ENCODE measurements around the gene PTRH2.

PTRH2 gene

DNA sequence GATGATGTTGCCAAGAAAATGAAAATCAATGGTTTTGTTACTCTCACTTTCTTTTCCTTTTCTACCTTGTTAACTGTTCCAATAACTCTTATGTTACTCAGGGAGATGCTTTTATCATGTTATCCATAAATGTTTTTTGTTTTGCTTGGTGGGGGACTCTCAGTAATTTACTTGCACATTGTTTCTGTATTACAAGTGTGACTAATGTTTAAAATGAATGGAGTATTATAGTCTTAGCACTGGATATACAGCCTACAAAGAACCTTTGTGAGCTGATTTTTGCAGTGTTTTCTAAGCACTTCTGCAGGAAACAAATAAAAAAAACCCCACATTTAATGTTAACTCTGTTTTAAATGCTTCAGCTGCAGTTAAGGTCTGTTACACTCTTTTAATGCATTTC lies 12.3 kb upstream of the PTRH2 start:
- no peak for DNase-seq (ENCODE audit: low read depth, low spot score)

DNA sequence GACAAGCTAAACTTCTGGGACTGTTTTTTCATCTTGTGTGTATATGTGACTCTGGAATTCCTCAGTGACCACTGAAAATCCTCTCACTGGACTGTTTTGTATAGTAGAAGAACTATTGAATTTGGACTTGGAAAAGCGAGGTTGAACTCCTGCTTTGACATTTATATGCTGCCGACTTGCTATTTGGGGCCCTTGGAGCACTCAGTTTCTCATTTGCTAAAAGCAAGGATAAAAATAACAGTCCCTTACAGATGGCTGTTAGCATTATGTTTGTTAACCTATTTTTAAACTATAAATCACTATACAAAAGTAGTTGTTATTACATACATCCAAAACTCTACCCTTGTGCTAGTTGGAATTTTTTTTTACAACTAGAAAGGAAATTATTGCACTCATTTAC lies 9.2 kb upstream of the PTRH2 start:
- no peak for DNase-seq (ENCODE audit: low read depth, low spot score)

DNA sequence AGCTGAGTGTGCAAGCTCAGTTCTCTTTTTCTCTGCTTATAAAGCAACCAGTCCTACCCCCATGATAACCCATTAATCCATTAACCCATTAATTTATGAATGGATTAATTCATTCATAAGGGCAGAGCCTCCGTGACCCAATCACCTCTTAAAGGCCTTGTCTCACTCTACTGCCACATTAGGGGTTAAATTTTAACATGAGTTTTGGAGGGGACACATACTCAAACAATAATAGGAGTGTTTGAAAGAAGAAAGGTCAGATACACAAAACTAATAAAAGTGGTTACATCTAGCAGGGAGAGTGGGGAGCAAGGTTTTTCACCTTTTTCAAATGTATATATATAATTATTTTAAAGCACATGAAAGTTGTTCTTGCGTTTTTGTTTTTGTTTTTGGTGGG lies 7.0 kb upstream of the PTRH2 start:
- DNase-seq (ENCODE audit: low read depth, low spot score) = no peak

DNA sequence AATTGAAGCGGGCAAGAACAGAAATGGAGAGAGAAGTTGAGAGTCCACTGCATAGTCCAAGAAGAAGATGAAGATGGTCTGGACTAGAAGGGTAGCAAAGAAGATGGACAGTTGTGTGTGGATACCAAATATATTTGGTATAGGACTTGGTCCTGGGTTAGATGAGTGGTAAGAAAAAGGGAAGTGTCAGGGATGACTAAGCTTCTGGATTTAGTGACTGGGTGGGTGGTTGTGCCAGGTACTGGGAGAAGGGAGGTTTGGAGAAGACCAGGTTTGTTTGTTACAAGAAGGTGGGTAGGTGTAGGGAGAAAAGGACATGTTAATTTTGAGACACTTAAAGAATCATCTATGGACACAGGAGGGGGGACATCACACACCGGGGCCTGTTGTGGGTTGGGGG lies 5.6 kb upstream of the PTRH2 start:
- no peak for DNase-seq (ENCODE audit: low read depth, low spot score)

DNA sequence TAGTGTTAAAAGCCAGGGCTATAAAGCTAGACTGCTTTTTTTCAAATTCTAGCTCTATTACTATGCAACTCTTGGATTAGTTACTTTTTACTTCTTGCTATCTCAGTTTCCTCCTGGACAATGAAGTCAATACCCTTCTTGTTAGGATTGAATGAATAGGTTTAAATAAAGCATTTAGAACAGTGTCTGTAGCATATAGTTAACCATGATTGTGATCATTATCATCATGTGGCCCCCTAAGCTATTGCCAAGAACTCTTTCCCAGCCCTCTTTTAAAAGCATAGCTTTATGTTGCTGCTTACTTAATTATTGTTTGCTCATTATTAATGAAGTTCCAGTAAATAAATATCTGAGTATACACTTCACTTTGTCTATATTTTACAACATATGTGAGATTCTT lies 4.7 kb upstream of the PTRH2 start:
- no peak for DNase-seq (ENCODE audit: low read depth, low spot score)

DNA sequence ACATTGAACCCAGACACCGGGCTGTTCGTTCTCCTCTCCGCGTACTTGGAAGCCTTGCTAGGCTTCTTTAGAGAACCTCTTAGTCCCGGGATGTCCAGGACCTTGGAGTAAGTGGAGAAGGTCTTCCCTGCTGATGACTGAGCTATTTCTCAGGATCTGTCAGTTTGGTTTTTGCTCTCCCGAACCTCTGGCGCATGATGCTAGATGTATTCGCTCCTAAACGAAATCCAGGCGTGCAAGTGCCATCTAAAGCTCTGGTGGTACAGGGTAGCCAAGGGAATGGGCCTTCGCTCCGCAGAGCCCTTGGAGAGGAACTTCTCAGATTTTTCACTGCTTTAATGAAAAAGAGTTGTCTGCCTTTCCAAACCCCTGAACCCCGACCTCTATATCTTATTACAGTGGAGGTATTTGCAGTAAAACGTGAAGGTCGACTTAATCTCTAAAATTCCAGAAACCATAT lies 771 bp upstream of the PTRH2 start:
- DNase-seq (ENCODE audit: low read depth, low spot score) = no peak

DNA sequence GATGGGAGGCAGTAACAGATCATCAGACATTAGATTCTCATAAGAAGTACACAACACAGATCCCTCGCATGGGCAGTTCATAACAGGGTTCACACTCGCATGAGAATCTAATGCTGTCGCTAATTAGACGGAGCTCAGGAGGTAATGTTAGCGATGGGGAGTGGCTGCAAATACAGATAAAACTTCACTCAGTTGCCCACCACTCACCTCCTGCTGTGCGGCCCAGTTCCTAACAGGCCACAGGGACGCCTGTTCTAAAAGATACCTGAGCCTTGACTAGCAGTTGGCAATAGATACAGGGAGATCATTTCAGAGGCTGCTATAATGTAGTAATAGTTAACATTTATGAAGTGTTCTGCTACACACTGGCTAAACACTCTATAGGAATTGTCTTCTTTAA lies 4.9 kb downstream of the PTRH2 start:
- DNase-seq (ENCODE audit: low read depth, low spot score) = no peak

DNA sequence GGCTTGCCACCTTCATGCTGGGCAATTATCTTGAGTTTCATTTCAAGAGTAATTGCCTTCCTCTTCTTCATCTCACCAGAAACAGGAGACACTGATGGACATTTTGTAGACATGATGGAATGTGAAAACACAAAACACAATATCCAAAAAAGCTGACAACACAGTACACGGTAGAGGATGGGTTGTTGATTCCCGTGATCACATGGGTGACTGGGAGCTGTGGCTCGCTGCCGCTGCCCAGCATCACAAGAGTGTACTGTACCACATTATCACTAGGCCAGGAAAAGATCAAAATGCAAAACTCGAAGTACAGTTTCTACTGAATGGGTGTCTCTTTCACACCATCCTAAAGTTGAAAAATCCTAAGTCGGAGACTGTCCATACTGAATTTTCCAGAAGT lies 7.4 kb downstream of the PTRH2 start:
- DNase-seq (ENCODE audit: low read depth, low spot score) = no peak

DNA sequence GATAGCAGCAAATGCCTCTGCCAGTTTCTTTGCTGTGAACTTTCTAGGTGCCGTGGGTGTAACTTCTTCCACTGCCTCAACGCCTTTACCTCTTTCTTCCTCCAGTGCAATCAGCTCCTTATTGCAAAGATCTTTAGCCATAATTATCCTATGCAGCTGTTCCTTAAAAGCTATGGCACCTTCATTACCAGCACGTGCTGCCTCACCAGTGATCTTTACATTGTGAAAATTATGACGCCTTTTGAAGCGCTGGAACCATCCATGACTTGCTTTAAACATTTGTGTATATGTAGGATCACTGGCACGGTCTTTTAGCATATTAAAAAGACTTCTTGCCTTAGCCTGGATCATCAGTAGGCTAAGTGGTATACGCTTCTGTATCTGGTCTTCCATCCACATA lies 8.0 kb downstream of the PTRH2 start:
- DNase-seq (ENCODE audit: low read depth, low spot score) = no peak

DNA sequence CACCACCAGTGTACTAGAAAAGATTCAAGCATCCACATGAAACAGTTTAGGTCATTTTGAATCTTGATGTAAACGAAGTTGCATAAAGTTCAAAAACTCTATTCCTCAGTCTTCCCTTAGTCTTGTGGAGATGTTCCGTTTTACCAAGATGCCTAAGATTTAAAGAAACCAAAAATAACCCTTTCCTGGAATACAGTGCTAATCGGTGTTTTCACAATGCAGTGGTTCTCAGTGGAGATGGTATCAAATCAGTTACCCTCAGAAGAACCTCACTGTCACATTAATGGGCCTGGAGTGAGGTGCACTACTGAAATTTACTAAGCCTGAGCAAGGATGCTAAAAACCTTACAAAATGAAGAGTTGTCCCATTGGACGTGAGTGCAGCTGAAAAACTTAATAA lies 9.1 kb downstream of the PTRH2 start:
- no peak for DNase-seq (ENCODE audit: low read depth, low spot score)

DNA sequence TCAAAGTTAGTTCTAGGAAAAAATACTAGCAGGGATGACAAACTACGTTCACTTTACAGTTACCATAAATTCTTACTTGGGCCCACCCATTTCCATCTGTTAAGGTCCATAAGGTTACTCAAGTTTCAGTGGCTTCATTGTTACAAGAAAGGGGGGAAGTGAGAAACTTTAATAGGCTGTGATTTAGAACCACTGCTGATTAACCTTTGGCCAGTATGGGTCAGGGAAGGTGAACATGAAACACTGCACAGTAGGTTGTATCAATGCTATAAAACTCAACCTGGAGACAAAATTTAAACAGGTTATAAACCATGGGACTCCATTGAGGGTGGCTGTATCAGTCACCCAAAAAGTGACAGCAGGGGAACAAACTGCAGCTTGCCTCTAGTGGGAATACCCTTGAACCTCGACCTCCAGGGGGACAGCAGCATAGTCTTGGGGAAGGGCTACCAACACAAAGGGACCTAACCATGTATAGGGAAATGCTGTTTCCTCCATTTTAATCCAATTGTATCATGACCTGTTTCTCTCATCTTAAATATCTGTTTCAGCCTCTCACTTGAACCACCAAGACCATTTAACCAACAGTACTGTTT lies 10.4 kb downstream of the PTRH2 start:
- DNase-seq (ENCODE audit: low read depth, low spot score) = no peak

DNA sequence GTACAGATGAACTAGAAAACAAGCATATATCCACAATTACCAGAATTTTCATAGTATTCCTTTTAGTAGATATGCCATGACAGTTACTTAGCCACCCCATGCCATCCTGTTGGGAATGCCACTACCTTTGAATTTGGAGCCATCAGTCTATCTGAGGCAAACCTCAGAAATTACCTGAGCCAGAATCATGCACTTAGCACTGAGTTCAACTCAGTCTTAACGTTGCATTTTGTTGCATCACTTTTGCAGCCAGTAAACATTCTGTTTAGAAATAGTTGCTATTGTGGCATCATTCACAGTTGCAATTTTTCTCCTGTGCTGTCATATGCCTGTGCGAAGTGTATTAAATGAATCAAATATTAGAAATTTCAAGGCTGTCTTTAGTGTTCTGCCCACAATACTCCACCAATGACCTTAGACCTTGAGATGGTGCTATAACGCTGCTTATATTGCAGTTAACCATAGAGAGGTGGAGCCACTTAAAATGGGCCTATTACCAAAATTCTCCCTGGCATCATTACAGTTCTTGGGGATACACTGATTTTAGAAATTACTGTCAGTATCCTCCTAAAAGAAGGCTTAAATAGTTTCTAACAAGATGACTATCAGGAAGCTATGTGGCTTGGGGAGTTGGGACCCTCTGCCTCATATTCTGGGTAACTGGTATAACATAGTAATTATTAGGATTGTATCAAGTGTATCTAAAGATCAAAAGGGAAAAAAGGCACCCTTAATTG lies 11.1 kb downstream of the PTRH2 start:
- no peak for DNase-seq (ENCODE audit: low read depth, low spot score)

DNA sequence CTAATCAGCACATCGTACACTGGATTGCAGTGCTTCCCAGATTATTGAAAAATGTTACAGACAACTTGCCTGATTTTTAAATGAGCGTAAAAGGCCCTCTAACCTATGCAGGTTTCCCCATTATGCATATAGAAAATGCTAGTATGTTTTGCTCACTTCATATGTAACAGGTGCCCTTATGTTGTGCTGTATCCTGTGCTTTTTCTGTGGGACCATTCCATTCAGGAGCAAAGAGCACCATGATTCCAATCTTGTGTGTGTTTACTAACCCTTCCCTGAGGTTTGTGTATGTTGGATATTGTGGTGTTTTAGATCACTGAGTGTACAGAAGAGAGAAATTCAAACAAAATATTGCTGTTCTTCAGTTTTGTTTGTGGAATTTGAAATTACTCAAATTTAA lies 12.9 kb downstream of the PTRH2 start:
- DNase-seq (ENCODE audit: low read depth, low spot score) = no peak

DNA sequence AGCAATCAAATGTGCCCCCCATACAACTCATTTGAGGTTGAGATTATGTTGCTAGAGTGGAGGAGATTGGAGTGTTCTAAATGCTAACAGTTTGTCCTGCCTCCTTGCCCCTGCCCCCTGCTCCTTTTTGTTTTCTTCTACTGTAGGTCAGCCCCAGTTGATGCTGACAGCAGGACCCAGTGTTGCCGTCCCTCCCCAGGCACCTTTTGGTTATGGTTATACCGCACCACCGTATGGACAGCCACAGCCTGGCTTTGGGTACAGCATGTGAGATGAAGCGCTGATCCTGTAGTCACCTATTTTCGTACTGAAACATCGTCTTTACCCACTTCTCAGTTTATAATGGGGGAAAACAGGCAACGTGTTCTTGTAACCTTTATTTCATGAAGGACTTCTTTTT lies 13.6 kb downstream of the PTRH2 start:
- no peak for DNase-seq (ENCODE audit: low read depth, low spot score)

DNA sequence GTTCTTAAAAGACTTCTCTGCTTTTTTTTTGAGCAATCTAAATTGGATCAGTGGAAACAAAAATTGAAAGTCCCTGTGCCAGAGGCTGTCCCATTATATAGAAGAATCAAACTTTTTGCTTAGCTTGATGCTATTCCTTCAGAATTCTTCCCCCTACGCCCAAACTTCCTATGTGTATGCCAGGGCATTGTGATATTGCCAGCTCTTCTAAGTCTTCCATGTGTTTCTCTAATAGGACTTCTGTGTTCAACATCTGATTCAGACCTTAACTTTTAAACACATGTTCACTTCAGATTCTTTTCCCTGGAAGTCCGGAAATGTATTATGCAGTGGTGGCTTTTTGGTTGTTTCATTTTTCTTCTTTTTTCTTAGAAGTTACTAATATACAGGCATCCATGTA lies 18.7 kb downstream of the PTRH2 start:
- no peak for DNase-seq (ENCODE audit: low read depth, low spot score)

DNA sequence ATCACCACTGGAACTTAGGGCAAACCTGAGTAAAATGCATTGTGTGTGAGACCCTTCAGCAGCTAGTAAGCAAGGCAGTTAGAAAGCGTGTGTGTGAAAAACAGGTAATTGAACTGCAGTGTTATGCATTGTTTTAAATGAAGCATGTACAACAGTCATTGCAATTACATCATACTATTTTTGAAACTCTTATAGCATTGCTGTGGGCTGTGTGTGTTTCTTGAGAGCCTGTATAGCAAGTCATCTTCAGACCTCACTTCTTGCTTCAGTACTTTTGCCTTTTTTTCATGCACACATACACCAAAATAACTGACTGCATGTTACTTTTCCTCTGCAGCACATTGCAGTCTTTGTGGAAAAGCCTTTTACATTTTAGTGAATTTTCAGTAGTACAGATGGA lies 19.2 kb downstream of the PTRH2 start:
- DNase-seq (ENCODE audit: low read depth, low spot score) = no peak

DNA sequence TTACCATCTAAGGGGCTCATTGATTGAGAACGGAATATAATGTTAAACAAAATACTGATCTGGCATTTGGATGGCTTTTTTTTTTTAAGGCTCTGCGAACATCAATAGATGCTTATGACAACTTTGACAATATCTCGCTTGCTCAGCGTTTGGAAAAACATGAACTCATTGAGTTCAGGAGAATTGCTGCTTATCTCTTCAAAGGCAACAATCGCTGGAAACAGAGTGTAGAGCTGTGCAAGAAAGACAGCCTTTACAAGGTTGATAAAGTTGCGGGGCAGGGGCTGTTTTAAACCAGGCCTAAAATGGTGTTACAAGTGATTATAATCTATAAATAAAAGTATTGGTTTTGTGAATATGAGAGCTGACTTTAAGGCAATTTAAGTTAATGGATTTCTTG lies 22.3 kb downstream of the PTRH2 start:
- no peak for DNase-seq (ENCODE audit: low read depth, low spot score)

DNA sequence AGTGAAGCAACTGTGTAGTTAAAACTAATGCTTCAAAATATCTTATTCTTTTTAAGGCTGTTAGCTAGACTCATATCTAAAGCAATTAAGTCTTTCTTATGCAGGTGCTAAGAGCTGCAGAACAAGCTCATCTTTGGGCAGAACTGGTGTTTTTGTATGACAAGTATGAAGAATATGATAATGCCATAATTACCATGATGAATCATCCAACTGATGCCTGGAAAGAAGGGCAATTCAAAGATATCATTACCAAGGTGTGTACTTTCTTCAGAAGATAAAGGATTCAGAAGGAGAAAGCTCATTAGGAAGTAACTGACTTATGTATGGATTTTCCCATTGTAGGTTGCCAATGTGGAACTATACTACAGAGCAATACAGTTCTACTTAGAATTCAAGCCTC lies 23.9 kb downstream of the PTRH2 start:
- no peak for DNase-seq (ENCODE audit: low read depth, low spot score)

DNA sequence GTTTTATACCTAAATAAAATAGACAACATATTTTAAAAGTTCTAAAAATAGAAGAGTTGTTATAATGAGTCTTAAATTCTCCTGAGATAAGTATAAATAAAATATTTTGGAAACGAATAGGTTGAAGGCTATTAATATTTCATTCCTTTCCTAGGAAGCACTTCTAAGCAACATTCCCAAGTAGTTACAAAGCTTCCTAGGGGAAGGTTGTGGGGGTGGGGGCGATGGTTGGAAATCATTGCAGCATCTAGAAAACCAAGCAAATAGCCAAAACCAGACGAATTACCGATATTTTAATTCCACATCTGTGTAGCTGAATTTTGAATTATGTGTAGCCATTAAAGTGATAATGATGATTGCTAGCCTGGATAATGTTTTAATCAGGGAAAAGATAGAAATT lies 26.9 kb downstream of the PTRH2 start:
- DNase-seq (ENCODE audit: low read depth, low spot score) = no peak

DNA sequence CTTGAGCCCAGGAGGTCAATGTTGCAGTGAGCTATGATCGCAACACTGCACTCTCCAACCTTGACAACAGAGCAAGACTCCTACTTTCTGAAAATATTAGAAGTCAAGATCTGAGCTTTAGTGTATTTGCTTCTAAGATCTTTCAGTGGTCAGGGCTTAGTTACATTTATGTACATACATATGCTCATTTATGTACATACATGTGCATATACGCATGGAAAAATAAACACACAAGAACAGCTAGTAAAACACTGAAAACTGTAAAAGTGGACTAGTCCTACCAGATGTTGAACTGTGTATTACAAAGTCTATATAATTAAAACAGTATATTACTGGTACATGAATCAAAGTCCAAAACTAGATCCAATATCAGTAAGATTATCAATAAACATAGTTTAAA lies 28.3 kb downstream of the PTRH2 start:
- no peak for DNase-seq (ENCODE audit: low read depth, low spot score)

DNA sequence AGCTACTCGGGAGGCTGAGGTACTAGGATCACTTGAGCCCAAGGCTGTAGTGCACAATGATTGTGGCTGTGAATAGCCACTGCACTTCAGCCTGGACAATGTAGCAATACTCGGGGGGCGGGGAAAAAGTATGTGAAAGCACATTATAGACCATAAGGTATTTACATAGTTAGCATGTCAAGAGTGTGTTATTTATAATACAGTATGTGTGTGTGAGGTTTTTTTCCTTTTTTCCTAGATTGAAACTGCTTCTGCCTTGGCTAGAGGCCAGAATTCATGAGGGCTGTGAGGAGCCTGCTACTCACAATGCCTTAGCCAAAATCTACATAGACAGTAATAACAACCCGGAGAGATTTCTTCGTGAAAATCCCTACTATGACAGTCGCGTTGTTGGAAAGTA lies 30.5 kb downstream of the PTRH2 start:
- DNase-seq (ENCODE audit: low read depth, low spot score) = no peak

DNA sequence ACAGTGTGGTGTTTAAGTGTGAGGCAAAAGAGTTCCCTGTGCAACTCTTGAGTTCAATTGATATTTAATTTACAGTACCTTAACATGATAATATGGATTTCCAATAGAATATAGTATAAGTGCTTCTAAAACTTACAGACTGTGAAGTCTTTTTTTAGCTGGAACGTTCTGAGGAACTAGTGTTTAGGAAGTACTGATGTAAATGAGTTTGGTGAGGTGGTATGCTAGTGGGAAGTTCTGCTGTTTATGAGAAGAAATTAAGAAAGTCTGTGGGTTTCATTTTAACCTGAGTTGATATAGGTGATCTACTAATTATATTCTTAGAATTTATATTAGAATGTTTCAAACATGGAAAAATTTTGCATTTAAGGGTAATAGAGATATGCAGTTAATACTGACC lies 32.0 kb downstream of the PTRH2 start:
- no peak for DNase-seq (ENCODE audit: low read depth, low spot score)

DNA sequence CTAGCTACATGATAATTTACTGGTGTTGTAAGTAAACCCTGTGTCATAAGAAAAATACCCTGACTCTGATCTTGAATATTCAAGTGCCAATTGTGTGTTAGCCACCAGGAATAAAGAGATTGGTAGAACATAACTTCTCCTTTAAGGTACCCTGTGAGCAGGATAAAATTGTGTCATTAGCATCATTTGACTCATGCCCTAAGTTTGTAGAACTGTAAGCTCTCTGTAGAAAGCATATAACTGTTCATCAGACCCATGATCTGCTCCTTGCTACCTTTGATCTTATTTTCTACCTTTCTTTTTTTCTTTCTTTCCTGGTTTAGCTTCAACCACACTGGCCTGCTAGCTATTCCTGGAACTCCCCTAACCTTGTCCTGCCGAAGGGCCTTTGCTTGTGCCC lies 35.8 kb downstream of the PTRH2 start:
- no peak for DNase-seq (ENCODE audit: low read depth, low spot score)

DNA sequence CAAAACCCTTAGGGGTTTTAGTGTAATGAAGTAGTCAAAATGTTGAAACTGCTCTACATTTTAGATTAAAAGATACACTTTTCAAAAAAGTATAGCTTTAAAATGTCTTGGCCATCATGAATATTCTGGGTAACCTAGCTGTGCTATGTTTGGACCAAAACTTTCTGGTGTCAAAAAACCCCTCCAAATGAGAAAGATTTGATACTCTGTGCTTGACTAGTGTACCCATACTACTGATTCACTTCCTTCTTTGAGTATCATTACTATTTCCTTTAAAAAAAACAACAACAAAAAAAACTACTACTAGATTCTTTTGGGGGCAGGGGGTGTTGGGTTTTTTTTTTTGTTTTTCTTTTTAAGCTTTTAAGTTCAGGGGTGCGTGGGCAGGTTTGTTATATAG lies 37.3 kb downstream of the PTRH2 start:
- DNase-seq (ENCODE audit: low read depth, low spot score) = no peak

Data from ELF-1 (cell line).